Ovary (tissue), 9 donors: Measurements from ENCODE around the gene SMAD9. TPM values are rescaled to one million over a fixed set of nuclear protein-coding genes. Genes with fewer than 3 reads are reported as not detected.

Source experiments
- DNase-seq, 5 donors: peaks; one replicate each; pipeline ENCODE4 v3.0.0-alpha.2; 2019 to 2020
- H3K27ac ChIP-seq, 2 donors: fragments of 200-600 bp; one replicate each; pipeline versions ENCODE4 v1.5.1 to v1.8.0; 2019 to 2022
- H3K27me3 ChIP-seq: fragments of 200-600 bp; one replicate; pipeline ENCODE4 v1.8.0; 2022
- H3K36me3 ChIP-seq: fragments of 200-600 bp; sonication (generic); one replicate; pipeline ENCODE4 v1.5.1; 2019
- H3K4me1 ChIP-seq: one replicate; pipeline ENCODE4 v1.8.1; 2013; ENCODE audit warnings: mild to moderate bottlenecking, moderate library complexity; ENCODE audit not compliant: insufficient read depth
- H3K4me3 ChIP-seq: fragments of 200-600 bp; sonication (generic); one replicate; pipeline ENCODE4 v1.5.1; 2017
- H3K9me3 ChIP-seq, 2 donors: fragments of 200-600 bp in 1 of 2; sonication (generic) in 1 of 2; one replicate each; pipeline versions ENCODE4 v1.5.1 to v1.8.1; 2013 to 2019; ENCODE audit warnings: mild to moderate bottlenecking in 1 of 2, moderate library complexity in 1 of 2
- EP300 ChIP-seq: sonication (generic); formaldehyde crosslinking; IDR thresholded peaks from one replicate; pipeline ENCODE4 v1.6.1; 2017; ENCODE audit warnings: antibody characterized with exemption
- POLR2A ChIP-seq: fragments of 450-650 bp; IDR thresholded peaks from one replicate; pipeline ENCODE4 v1.6.1; 2017; ENCODE audit warnings: antibody characterized with exemption, mild to moderate bottlenecking, moderate library complexity
- WGBS, 3 donors: extraction: QIAGEN DNeasy Blood & Tissue Kit in 1 of 3; methylation state at CpG; one replicate each; pipeline versions ENCODE4 v1.1.5 to v1.1.7; 2013 to 2017; 5-methylcytosine and 5-hydroxymethylcytosine counted together
- intact Hi-C, 4 donors: fragments of 100-400 bp; cut with DNase I; formaldehyde crosslinking; loops; one replicate each; pipeline versions ENCODE4 v1.11.0 to v1.15.1; 2022 to 2023
- polyA plus RNA-seq, 2 donors: library from polyadenylated mRNA; stranded (reverse); fragments of 200-250 nt in 1 of 2; fragments of 350-450 nt in 1 of 2; fragmentation: Illumina TruSeq in 1 of 2; extraction: RNeasy Lipid Tissue Mini Kit (QIAGEN cat#74804) in 1 of 2; gene quantifications; one replicate each; pipeline ENCODE4 v1.2.3, GENCODE V29; 2013 to 2014
- total RNA-seq, 7 donors: library from RNA; depleted of rRNA in 2 of 7; stranded (reverse); fragments of >200 nt in 2 of 7; fragmentation: NEBNext Ultra II Directional in 3 of 7; extraction: Animal tissue kit (Norgen Biotek cat#: 25700) in 3 of 7; gene quantifications; one replicate each; pipeline versions ENCODE4 v1.1.0 to v1.2.4, GENCODE V29; 2016 to 2023
- TF ChIP-seq, protein P1 (sequence below), 3 donors: fragments of 450-650 bp in 2 of 3; fragments of 200-600 bp in 1 of 3; IDR thresholded peaks; one replicate each; pipeline versions ENCODE4 v1.5.1 to v1.8.0; 2016 to 2022; ENCODE audit warnings: antibody characterized with exemption in 3 of 3, mild to moderate bottlenecking in 1 of 3
- donor health status: DM: no; HTN: no; CAD: no; lungs with moderate emphysema.
- donor health status: DM: no; HTN: no; CAD: no.
- donor health status: Bipolar disorder and iron deficiency.
- donor health status: DM: yes; HTN: yes; CAD: no.
- donor health status: DM: no; HTN: no; CAD: no.
- donor health status: DM: yes; HTN: yes; CAD: no.

The SMAD9 gene
- total and polyA plus RNA-seq, 9 donors = 7.6 to 26.5 (median 11.7) TPM

DNA sequence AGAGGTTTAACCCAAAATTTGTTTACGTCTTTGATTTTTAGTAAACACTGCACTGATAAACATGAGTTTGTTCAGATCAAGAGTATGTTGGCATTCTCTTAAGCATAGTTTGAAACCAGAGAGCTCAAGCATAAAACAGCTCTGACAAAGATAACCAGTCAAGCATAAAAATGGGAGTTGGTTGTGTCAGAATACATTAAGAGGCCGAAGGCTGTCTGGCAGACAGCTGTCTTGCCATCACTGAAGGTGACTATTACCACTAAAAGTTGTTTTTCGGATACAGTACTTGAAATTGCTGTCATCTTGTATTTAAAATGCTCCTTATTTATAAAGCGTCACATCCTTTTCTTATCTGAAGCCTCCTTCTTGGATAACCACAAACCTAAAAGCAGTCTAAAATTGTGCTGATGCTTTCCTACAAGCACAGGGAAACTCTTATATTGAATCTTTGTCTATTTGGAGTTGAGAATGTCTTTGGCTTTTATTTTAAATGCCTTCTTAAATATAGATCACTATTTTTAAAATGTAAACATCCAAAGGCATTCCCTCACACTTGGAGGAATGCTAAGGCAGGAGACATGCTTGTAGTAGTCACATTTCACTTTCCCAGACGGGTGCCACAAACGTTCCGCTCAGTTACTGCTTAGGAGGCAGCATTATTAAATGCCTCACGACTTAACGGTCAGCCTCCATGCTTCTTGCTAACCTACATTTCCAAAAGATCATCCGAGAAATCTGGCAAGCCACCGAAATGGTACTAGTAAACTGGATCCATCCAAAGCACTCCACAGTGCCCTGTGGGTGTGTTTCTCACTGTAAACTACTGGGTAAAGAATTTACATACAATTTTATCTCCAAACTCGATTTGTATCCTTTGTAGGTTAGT, 1.5 kb downstream of the SMAD9 start:
- Histone ChIP-seq H3K27me3 (no peaks in the 10 kb centered on the region), H3K27ac (peak overlapping the region; percentile 57 to 75), H3K4me3 (peak overlapping the region; percentile 63), H3K9me3 (no peaks in the 10 kb centered on the region), H3K4me1 (peaks cover 3% of the 10 kb centered on the region), H3K36me3 (no peaks in the 10 kb centered on the region)
- WGBS, 3 donors = 28 to 29% (median 28%) methylated on average over 12 of the region's 12 CpGs
- no peak for DNase-seq
- intact Hi-C loops = no loop called here
- TF ChIP-seq POLR2A = no peak
- peak; percentile 8 for TF ChIP-seq EP300
- TF ChIP-seq, protein P1, sequence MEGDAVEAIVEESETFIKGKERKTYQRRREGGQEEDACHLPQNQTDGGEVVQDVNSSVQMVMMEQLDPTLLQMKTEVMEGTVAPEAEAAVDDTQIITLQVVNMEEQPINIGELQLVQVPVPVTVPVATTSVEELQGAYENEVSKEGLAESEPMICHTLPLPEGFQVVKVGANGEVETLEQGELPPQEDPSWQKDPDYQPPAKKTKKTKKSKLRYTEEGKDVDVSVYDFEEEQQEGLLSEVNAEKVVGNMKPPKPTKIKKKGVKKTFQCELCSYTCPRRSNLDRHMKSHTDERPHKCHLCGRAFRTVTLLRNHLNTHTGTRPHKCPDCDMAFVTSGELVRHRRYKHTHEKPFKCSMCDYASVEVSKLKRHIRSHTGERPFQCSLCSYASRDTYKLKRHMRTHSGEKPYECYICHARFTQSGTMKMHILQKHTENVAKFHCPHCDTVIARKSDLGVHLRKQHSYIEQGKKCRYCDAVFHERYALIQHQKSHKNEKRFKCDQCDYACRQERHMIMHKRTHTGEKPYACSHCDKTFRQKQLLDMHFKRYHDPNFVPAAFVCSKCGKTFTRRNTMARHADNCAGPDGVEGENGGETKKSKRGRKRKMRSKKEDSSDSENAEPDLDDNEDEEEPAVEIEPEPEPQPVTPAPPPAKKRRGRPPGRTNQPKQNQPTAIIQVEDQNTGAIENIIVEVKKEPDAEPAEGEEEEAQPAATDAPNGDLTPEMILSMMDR (IDR thresholded peaks at IDR 0.05) = no peak

DNA sequence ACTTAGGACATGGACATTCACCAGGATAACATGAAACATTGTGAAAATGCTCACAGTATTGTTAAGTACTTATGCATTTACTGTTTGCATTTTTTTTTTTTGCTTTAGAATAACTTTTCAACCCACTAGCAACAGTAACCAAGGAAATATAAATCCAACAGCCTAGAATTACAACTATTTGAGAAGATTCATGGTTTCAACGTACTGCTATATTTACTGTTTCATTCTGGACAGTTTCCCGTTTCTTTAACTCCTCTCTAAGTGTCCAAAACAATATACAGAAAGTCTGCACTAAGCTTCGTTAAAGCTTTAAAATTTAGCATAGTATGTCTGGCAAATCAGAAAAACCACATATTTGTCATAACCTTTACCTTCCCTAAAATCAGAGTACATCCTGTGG, 2.7 kb downstream of the SMAD9 start:
- Histone ChIP-seq H3K4me3 (no peak overlapping the region), H3K36me3 (no peaks in the 10 kb centered on the region), H3K4me1 (peaks cover 3% of the 10 kb centered on the region), H3K9me3 (no peaks in the 10 kb centered on the region), H3K27me3 (no peaks in the 10 kb centered on the region), H3K27ac (no peak overlapping the region)
- 48 to 69% (median 63%) methylated on average over 3 of the region's 3 CpGs for WGBS, 3 donors
- DNase-seq = no peak
- intact Hi-C loops = no loop called here
- TF ChIP-seq EP300 = no peak
- TF ChIP-seq, protein P1 (IDR thresholded peaks at IDR 0.05) = no peak
- no peak for TF ChIP-seq POLR2A

DNA sequence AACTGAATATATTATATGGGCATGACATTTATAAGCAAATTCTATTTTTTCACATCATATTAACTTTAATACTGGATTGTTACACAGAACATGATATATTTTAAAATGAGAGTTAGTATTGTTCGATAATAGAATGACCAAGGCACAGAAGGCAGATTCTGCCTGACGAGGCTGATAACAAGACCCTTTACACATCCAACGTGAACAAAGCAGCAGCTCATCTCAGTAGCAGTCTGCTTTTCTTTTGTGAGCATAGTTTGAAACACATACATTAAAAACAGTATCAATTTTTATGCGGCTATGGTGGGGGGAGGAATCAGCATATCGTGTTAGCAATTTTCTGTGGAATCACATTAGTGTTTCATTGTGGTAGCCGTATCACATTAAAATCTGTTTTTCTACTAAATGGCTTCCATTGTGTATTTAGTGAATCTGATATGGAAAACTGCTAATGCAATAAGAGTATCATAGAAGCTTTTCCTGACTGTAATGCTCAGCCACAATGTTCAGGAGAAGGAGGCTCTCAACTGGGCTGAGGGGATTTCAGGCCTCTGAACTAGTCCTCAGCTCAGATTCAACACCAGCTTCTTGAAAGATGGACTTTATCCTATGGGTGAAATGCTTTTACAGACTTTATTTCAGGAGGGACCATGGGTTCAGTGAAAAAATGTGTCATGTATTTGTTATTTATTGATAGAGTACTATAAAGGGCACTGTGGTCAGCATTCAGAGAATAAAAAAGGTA, 4.0 kb downstream of the SMAD9 start:
- Histone ChIP-seq H3K27ac (no peak overlapping the region), H3K4me3 (no peak overlapping the region), H3K9me3 (no peaks in the 10 kb centered on the region), H3K36me3 (no peaks in the 10 kb centered on the region), H3K4me1 (peaks cover 3% of the 10 kb centered on the region), H3K27me3 (no peaks in the 10 kb centered on the region)
- TF ChIP-seq, protein P1 (IDR thresholded peaks at IDR 0.05) = no peak
- DNase-seq = no peak
- 93 to 96% (median 96%) methylated on average over 6 of the region's 6 CpGs for WGBS, 3 donors
- intact Hi-C loops = no loop called here

DNA sequence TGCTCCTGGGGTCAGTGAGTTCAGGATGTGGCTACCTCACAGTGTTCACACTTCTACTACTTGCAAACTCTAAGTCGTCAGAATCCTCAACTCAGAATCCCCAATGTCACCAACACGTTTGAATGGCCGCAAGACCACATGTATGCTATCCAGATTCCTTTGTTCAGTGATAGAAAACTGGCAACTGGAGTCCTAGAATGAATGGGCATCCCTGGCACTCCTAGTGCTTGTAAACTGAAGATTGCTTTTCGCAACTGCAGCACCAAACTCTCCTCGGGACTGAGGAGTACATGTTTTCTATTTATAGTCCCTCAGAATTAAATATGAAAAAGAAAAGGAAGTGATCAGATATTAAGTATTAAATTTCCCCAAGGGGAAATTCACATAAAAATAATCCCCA, 4.9 kb downstream of the SMAD9 start:
- DNase-seq = no peak
- Histone ChIP-seq H3K9me3 (no peaks in the 10 kb centered on the region), H3K27me3 (no peaks in the 10 kb centered on the region), H3K4me3 (no peak overlapping the region), H3K4me1 (peaks cover 3% of the 10 kb centered on the region), H3K36me3 (no peaks in the 10 kb centered on the region), H3K27ac (no peak overlapping the region)
- WGBS, 3 donors = 73 to 83% (median 80%) methylated on average over 5 of the region's 5 CpGs
- intact Hi-C loops = no loop called here
- TF ChIP-seq POLR2A = no peak
- TF ChIP-seq, protein P1 (IDR thresholded peaks at IDR 0.05) = no peak
- no peak for TF ChIP-seq EP300
